ENCODE data around the gene GARNL3.

The GARNL3 gene

DNA sequence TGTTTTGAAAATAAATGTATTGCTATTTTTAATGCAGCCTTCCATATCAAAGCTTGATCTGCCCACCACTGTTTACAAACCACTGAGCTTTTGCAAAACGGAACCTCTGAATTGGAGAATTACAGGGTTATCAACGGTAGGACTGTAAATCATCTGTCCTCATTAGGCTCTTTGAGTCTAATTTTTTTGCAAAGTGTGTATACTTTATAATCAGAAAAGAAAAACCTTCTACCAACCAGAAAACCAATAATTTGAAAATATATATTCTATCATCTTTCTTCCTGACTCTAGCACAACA is 125.6 kb downstream of the GARNL3 start:
- no peak for DNase-seq
- H3K4me3 ChIP-seq (ENCODE audit: insufficient read depth, low read depth, low read length, poor library complexity, severe bottlenecking): no peak overlapping the region
- no peaks in the 10 kb centered on the region for H3K9me3 ChIP-seq (ENCODE audit: control insufficient read depth, low read length)
- peaks cover 9% of the 10 kb centered on the region for H3K4me1 ChIP-seq (ENCODE audit: control insufficient read depth, insufficient read depth, low read length, poor library complexity, severe bottlenecking)
- H3K36me3 ChIP-seq (ENCODE audit: control insufficient read depth, insufficient read depth, low read length): no peaks in the 10 kb centered on the region
- no peak overlapping the region for H3K27ac ChIP-seq (ENCODE audit: insufficient read depth, low read length, poor library complexity, severe bottlenecking)
- peaks cover 14% of the 10 kb centered on the region for H3K27me3 ChIP-seq (replicated peaks; ENCODE audit: control insufficient read depth, insufficient read depth, low read length, poor library complexity, severe bottlenecking)

DNA sequence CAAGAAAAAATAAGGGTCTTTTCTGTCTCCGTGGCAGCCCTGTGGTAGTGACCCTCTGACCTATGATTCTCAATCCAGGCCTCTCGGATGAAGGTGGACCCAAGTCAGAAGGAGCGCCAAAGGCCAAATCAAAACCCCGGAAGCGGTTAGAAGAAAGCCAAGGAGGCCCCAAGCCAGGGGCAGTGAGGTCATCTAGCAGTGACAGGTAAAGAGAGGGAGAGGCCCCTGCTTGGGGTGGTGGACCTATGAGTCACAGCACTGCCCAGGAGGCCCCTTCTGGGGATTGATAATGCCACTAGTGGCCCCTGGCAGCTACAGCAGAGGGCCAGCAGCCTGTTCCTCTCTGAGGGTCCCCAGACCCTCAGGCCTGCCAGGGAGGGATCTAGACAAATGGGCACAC is 126.0 kb downstream of the GARNL3 start:
- H3K36me3 ChIP-seq (ENCODE audit: control insufficient read depth, insufficient read depth, low read length): no peaks in the 10 kb centered on the region
- H3K4me3 ChIP-seq (ENCODE audit: insufficient read depth, low read depth, low read length, poor library complexity, severe bottlenecking): no peak overlapping the region
- peaks cover 18% of the 10 kb centered on the region for H3K27me3 ChIP-seq (replicated peaks; ENCODE audit: control insufficient read depth, insufficient read depth, low read length, poor library complexity, severe bottlenecking)
- H3K4me1 ChIP-seq (ENCODE audit: control insufficient read depth, insufficient read depth, low read length, poor library complexity, severe bottlenecking): peaks cover 9% of the 10 kb centered on the region
- no peak for DNase-seq
- H3K27ac ChIP-seq (ENCODE audit: insufficient read depth, low read length, poor library complexity, severe bottlenecking): no peak overlapping the region
- H3K9me3 ChIP-seq (ENCODE audit: control insufficient read depth, low read length): no peaks in the 10 kb centered on the region

DNA sequence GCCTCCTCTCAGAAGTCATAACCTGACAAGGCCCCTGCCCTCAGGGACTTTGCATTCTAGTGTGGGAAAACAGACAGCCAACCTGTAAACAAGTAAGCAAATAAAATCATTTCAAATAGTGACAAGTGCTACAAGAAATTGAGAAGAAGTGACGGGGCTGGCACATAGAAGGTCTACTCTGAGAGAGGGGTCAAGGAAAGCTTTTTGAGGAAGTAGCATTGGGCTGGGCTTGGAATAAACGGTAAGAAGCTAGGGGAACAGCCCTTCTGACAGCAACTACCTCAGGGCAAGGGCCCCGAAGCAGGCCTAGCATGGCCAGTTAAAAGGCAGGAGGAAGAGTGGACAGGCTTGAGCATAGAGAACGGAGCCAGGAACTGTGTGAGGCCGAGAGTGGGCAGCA is 127.6 kb downstream of the GARNL3 start:
- no peak overlapping the region for H3K27ac ChIP-seq (ENCODE audit: insufficient read depth, low read length, poor library complexity, severe bottlenecking)
- H3K27me3 ChIP-seq (replicated peaks; ENCODE audit: control insufficient read depth, insufficient read depth, low read length, poor library complexity, severe bottlenecking): peaks cover 28% of the 10 kb centered on the region
- peaks cover 14% of the 10 kb centered on the region for H3K4me1 ChIP-seq (ENCODE audit: control insufficient read depth, insufficient read depth, low read length, poor library complexity, severe bottlenecking)
- DNase-seq: no peak
- no peak overlapping the region for H3K4me3 ChIP-seq (ENCODE audit: insufficient read depth, low read depth, low read length, poor library complexity, severe bottlenecking)
- H3K9me3 ChIP-seq (ENCODE audit: control insufficient read depth, low read length): no peaks in the 10 kb centered on the region
- no peaks in the 10 kb centered on the region for H3K36me3 ChIP-seq (ENCODE audit: control insufficient read depth, insufficient read depth, low read length)

DNA sequence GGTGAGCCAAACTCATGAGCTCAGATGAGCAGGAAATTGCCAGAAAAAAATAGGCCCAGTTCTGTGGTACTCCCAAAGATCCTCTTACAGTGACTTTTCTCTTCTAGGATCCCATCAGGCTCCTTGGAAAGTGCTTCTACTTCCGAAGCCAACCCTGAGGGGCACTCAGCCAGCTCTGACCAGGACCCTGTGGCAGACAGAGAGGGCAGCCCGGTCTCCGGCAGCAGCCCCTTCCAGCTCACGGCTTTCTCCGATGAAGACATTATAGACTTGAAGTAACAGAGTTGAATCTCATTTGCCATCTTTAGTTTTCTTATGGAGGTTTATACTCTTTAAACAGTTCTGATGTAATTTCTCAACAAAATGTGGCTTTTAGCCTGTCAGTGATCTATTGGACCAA is 128.4 kb downstream of the GARNL3 start:
- H3K27ac ChIP-seq (ENCODE audit: insufficient read depth, low read length, poor library complexity, severe bottlenecking): no peak overlapping the region
- peaks cover 19% of the 10 kb centered on the region for H3K4me1 ChIP-seq (ENCODE audit: control insufficient read depth, insufficient read depth, low read length, poor library complexity, severe bottlenecking)
- H3K27me3 ChIP-seq (replicated peaks; ENCODE audit: control insufficient read depth, insufficient read depth, low read length, poor library complexity, severe bottlenecking): peaks cover 35% of the 10 kb centered on the region
- DNase-seq: no peak
- no peaks in the 10 kb centered on the region for H3K36me3 ChIP-seq (ENCODE audit: control insufficient read depth, insufficient read depth, low read length)
- no peaks in the 10 kb centered on the region for H3K9me3 ChIP-seq (ENCODE audit: control insufficient read depth, low read length)
- H3K4me3 ChIP-seq (ENCODE audit: insufficient read depth, low read depth, low read length, poor library complexity, severe bottlenecking): no peak overlapping the region

DNA sequence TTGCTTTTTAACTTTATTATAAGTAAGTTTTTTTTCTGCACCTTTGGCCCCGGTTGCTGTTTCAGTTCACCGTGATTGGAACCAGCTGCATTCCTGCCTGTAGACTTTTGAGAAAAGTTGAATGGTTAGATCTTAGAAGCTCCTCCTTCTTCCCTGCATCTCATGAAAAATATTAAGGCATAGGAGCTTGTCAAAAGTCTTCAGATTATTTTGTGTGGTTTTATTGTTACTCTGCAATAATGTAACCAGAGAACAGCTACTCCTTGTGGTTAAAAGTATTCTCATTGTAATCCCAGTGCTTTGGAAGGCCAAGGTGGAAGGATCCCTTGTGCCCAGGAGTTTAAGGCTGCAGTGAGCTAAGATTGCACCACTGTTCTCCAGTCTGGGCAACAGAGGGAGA is 129.1 kb downstream of the GARNL3 start:
- no peaks in the 10 kb centered on the region for H3K36me3 ChIP-seq (ENCODE audit: control insufficient read depth, insufficient read depth, low read length)
- peaks cover 21% of the 10 kb centered on the region for H3K4me1 ChIP-seq (ENCODE audit: control insufficient read depth, insufficient read depth, low read length, poor library complexity, severe bottlenecking)
- no peaks in the 10 kb centered on the region for H3K9me3 ChIP-seq (ENCODE audit: control insufficient read depth, low read length)
- H3K4me3 ChIP-seq (ENCODE audit: insufficient read depth, low read depth, low read length, poor library complexity, severe bottlenecking): no peak overlapping the region
- H3K27ac ChIP-seq (ENCODE audit: insufficient read depth, low read length, poor library complexity, severe bottlenecking): no peak overlapping the region
- peaks cover 42% of the 10 kb centered on the region for H3K27me3 ChIP-seq (replicated peaks; ENCODE audit: control insufficient read depth, insufficient read depth, low read length, poor library complexity, severe bottlenecking)
- DNase-seq: no peak

DNA sequence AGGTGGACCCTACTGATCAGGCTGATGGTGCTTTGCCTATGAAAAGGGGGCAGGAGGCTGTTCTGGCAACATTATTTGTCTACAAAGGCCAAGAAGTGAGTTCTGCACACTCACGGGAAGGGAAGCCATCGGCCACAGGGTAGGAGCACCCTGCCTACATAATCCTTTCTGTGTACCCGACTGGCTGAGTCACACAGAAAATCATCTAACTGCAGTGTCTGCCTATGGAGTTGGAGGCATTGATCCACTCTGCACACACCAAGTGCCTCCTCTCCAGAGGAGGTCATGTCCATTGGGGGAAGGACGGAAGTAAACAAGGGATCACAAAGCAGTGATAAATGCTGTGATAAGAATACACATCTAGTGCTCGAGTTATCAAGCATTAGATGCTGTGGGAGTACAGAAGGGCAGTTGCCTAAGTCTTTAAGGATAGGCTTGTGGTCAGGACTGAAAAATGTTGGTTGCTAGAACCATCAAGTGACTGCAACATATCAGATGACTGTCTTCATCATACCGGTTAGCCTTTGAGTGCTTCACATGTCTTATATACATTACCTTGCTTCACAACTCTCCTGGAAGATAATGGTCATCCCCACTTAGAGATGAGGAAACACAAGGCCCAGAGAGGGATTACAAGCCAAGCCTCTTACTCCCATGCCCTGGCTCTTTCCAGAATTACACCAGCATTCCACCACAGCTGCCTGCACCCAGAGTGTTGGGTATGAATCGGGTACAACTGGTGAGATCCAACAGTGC is 131.1 kb downstream of the GARNL3 start:
- Histone ChIP-seq H3K9me3 (ENCODE audit: control insufficient read depth, low read length) (no peaks in the 10 kb centered on the region), H3K4me1 (ENCODE audit: control insufficient read depth, insufficient read depth, low read length, poor library complexity, severe bottlenecking) (peaks cover 16% of the 10 kb centered on the region), H3K4me3 (ENCODE audit: insufficient read depth, low read depth, low read length, poor library complexity, severe bottlenecking) (no peak overlapping the region), H3K36me3 (ENCODE audit: control insufficient read depth, insufficient read depth, low read length) (no peaks in the 10 kb centered on the region), H3K27me3 (replicated peaks; ENCODE audit: control insufficient read depth, insufficient read depth, low read length, poor library complexity, severe bottlenecking) (peaks cover 43% of the 10 kb centered on the region), H3K27ac (ENCODE audit: insufficient read depth, low read length, poor library complexity, severe bottlenecking) (no peak overlapping the region)
- DNase-seq: no peak

DNA sequence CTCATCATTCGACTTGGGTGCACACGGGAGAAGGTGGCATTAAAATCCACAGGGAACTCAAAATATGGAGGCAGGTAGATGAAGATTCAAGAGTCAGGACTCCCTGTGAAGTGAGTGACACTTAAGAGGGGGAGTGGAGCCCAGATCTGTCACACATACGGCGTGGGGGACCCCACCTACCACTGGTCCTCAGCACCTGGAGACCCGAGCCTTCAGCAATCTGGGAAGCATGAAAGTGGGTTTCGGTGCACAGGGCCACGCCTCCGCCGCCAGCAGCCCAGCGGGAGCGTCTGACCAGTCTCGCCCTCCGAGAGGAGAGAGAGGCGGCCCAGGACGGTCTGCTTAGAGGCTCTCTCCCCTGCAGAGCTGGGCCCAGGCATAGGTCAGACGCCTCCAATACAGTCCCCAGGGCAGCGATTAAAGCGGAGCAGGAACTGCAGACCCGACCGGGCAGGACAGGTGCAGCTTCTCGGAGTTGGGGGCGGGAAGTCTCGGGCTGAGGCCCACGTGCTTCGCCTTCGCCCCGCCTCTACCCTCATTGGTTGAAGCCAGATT is 131.8 kb downstream of the GARNL3 start:
- H3K27me3 ChIP-seq (replicated peaks; ENCODE audit: control insufficient read depth, insufficient read depth, low read length, poor library complexity, severe bottlenecking): peaks cover 41% of the 10 kb centered on the region
- H3K36me3 ChIP-seq (ENCODE audit: control insufficient read depth, insufficient read depth, low read length): no peaks in the 10 kb centered on the region
- peaks cover 16% of the 10 kb centered on the region for H3K4me1 ChIP-seq (ENCODE audit: control insufficient read depth, insufficient read depth, low read length, poor library complexity, severe bottlenecking)
- no peaks in the 10 kb centered on the region for H3K9me3 ChIP-seq (ENCODE audit: control insufficient read depth, low read length)
- no peak for DNase-seq
- H3K27ac ChIP-seq (ENCODE audit: insufficient read depth, low read length, poor library complexity, severe bottlenecking): no peak overlapping the region
- H3K4me3 ChIP-seq (ENCODE audit: insufficient read depth, low read depth, low read length, poor library complexity, severe bottlenecking): peak overlapping the region; percentile 24

DNA sequence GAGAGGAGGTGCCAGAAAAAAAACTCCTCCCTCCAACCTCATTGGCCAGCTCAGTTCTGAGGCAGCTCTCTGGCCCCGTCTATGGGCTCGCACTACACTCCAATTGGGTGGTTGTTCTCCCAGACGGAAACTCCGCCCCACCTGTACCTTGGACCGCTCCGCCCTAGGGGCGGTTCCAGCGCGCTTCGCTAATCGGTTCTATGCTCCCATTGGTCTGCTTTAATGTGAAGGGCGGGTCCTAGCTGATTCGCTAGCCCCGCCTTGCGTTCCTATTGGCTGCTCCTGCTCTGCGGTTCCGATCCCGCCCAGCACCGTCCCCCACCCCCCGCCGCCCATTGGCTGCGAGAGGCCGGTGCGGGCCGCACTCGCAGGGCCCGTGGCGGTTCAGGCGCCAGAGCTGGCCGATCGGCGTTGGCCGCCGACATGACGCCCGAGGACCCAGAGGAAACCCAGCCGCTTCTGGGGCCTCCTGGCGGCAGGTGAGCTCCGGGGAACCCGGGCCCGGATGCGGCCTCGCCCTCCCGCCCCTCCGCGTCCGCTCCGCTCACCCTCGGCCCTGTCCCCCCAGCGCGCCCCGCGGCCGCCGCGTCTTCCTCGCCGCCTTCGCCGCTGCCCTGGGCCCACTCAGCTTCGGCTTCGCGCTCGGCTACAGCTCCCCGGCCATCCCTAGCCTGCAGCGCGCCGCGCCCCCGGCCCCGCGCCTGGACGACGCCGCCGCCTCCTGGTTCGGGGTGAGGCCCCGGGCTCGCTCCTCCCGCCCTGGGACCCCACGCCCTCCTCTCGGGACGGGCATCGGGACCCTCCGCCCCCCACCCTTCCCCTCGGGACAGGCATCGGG is 132.5 kb downstream of the GARNL3 start, which contains the start of gene SLC2A8:
Gene SLC2A8, plus strand, starts transcription at position 362 of the 838 bp plus-strand sequence. Its CDS starts 62 bp downstream, at position 424.
- no peak within 1 kb of the TSS for H3K27ac ChIP-seq (ENCODE audit: insufficient read depth, low read length, poor library complexity, severe bottlenecking)
- no peaks in the 10 kb centered on the region for H3K9me3 ChIP-seq (ENCODE audit: control insufficient read depth, low read length)
- peak within 1 kb of the TSS; percentile 39 for H3K4me3 ChIP-seq (ENCODE audit: insufficient read depth, low read depth, low read length, poor library complexity, severe bottlenecking)
- H3K4me1 ChIP-seq (ENCODE audit: control insufficient read depth, insufficient read depth, low read length, poor library complexity, severe bottlenecking): peaks cover 16% of the 10 kb centered on the region
- DNase-seq: peak; percentile 92 to 96 (median 94)
- no peaks in the 10 kb centered on the region for H3K36me3 ChIP-seq (ENCODE audit: control insufficient read depth, insufficient read depth, low read length)
- peaks cover 45% of the 10 kb centered on the region for H3K27me3 ChIP-seq (replicated peaks; ENCODE audit: control insufficient read depth, insufficient read depth, low read length, poor library complexity, severe bottlenecking)

DNA sequence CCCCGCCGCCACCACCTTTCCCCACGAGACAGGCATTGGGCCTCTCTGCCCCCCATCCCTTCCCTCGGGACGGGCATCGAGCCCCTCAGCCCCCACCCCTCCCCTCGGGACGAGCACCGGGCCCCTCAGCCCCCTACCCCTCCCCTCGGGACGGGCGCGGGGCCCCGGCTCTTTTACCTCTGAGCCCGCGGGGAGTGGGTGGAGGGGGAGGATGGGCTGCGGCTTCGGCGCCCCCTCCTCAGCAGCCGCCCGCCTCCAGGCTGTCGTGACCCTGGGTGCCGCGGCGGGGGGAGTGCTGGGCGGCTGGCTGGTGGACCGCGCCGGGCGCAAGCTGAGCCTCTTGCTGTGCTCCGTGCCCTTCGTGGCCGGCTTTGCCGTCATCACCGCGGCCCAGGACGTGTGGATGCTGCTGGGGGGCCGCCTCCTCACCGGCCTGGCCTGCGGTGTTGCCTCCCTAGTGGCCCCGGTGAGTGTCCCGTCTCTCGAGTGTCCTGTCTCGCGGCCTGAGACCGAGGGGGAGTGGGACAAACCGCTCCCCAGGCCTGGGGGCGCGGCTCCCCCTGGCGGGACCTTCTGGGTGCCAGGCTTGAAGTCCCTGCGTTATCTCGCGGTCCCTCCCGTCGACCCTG is 133.2 kb downstream of the GARNL3 start:
- H3K9me3 ChIP-seq (ENCODE audit: control insufficient read depth, low read length): no peaks in the 10 kb centered on the region
- H3K4me1 ChIP-seq (ENCODE audit: control insufficient read depth, insufficient read depth, low read length, poor library complexity, severe bottlenecking): peaks cover 16% of the 10 kb centered on the region
- H3K4me3 ChIP-seq (ENCODE audit: insufficient read depth, low read depth, low read length, poor library complexity, severe bottlenecking): peak overlapping the region; percentile 39
- H3K27me3 ChIP-seq (replicated peaks; ENCODE audit: control insufficient read depth, insufficient read depth, low read length, poor library complexity, severe bottlenecking): peaks cover 43% of the 10 kb centered on the region
- no peaks in the 10 kb centered on the region for H3K36me3 ChIP-seq (ENCODE audit: control insufficient read depth, insufficient read depth, low read length)
- H3K27ac ChIP-seq (ENCODE audit: insufficient read depth, low read length, poor library complexity, severe bottlenecking): no peak overlapping the region
- no peak for DNase-seq
